ENCODE data around the gene STARD8. TPM values are rescaled to one million over a fixed set of nuclear protein-coding genes. Genes with fewer than 3 reads are reported as not detected.

STARD8 gene
- total RNA-seq, result 1.9 and 2.3 TPM in 2 replicates

GRCh38 chrX:68647156-68647957 is at the start of gene STARD8:
Gene STARD8 (plus strand): TSS chrX:68647666. CDS start chrX:68647883, 217 bp downstream.

Other genes with a start within 250 kb of the STARD8 start
- gene OPHN1, start 214.2 kb upstream of the STARD8 start, total RNA-seq, result 1.5 and 4.7 TPM in 2 replicates
- gene YIPF6, start 148.6 kb upstream of the STARD8 start, total RNA-seq, result 11.2 and 25.1 TPM in 2 replicates
- 50.0 and 50.9 TPM in 2 replicates for gene EFNB1, start 181.4 kb downstream of the STARD8 start, total RNA-seq

All from cardiac atrium fibroblast (primary cell).